GM13976 (cell line): ENCODE results near the gene SSNA1.
"Not testable (repeated sequence)": the region's sequence is repeated elsewhere in the genome, so short reads cannot be mapped to it uniquely, and the experiment has no call there.

Source experiments
- DNase-seq: peaks from one replicate; pipeline ENCODE4 v3.0.0; 2012; ENCODE audit warnings: low spot score
- in situ Hi-C: fragments of 300-500 bp; cut with MboI; formaldehyde crosslinking; loops from one replicate; pipeline ENCODE4 v1.12.0; 2022; ENCODE audit warnings: low sequenced_read_pairs, mixed read lengths, inconsistent platforms; ENCODE audit not compliant: unreplicated experiment
- TF ChIP-seq, protein P1 (sequence below): IDR thresholded peaks from 2 replicates; pipeline ENCODE4 v1.5.1; 2012; ENCODE audit warnings: borderline replicate concordance, mild to moderate bottlenecking; ENCODE audit not compliant: insufficient read depth; ENCODE audit errors: extremely low read depth, missing control alignments, control extremely low read depth

SSNA1 gene

DNA sequence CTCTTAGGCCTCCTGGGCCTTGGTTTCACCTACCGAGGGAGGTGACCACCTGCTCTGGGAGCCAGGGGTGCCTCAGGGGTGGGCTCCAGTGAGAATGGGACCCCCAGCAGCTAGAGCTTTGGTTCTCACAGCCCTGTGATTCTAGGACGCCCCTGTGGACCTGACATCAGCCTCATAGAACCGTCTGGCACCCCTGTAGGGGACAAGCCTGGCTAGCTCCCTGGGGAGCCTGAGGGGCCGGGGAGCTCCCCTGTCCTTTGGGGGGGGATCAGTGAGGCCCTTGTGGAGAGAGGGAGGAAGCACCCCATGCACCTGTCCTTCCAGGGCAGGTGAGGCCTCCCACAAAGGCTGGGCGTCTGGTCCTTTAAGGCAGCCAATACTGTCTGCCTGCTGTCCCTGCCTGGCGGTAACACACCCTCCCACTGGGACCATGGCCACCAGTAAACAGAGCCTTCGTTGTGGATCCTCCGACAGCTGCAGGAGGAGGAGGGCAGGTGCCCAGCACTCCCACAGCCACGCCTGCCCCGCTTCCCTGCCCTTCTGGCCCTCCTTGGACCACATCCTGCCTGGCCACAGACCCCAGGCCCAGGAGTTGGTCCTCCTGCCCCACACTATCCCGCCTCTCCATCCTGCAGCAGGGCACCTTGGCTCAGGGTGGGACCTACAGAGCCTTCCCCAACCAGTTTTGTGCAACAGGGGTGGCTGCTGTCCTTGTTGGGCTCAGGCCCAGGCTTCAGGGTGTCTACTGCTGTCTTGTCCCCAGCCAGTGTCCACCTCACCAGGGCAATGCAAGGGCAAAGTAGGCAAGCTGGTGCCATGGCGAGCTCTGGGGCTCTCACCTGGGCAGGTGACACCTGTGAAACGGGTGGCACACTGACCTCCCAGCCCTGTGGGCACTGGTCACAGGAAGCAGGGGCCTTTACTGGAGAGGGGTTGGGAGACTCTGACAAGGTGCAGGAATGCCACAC lies 49.6 kb downstream of the SSNA1 start:
- in situ Hi-C loops, result no loop called here
- TF ChIP-seq, protein P1, sequence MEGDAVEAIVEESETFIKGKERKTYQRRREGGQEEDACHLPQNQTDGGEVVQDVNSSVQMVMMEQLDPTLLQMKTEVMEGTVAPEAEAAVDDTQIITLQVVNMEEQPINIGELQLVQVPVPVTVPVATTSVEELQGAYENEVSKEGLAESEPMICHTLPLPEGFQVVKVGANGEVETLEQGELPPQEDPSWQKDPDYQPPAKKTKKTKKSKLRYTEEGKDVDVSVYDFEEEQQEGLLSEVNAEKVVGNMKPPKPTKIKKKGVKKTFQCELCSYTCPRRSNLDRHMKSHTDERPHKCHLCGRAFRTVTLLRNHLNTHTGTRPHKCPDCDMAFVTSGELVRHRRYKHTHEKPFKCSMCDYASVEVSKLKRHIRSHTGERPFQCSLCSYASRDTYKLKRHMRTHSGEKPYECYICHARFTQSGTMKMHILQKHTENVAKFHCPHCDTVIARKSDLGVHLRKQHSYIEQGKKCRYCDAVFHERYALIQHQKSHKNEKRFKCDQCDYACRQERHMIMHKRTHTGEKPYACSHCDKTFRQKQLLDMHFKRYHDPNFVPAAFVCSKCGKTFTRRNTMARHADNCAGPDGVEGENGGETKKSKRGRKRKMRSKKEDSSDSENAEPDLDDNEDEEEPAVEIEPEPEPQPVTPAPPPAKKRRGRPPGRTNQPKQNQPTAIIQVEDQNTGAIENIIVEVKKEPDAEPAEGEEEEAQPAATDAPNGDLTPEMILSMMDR, result no peak
- no peak for DNase-seq

DNA sequence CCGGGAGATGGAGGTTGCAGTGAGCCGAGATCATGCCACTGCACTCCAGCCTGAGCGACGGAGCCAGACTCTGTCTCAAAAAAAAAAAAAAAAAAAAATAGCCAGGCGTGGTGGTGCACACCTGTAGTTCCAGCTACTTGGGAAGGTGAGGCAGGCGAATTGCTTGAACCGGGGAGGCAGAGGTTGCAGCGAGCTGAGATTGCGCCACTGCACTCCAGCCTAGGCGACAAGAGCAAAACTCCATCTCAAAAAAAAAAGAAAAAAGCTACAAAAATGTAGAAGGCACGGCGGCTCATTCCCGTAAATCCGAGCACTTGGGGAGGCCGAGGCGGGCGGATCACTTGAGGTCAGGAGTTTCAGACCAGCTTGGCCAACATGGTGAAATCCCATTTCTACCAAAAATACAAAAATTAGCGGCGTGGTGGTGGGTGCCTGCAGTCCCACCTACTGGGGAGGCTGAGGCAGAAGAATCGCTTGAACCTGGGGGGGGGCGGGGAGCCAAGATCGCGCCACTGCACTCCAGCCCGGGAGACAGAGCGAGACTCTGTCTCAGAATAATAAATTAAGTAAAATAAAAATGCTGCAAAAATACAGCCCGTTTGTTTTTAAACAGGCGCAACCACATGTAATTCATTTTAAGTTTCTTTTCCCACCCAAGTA lies 51.2 kb downstream of the SSNA1 start:
- DNase-seq, in situ Hi-C loops: not testable (repeated sequence)
